Hematopoietic multipotent progenitor cell treated with erythropoietin and hydrocortisone succinate and interleukin-3 and kit ligand, for 4 days (in vitro differentiated cells): ENCODE results near the gene PPM1M.

Source experiments
- DNase-seq: peaks from one replicate; pipeline ENCODE4 v3.0.0-alpha.2; 2015

Gene PPM1M

DNA sequence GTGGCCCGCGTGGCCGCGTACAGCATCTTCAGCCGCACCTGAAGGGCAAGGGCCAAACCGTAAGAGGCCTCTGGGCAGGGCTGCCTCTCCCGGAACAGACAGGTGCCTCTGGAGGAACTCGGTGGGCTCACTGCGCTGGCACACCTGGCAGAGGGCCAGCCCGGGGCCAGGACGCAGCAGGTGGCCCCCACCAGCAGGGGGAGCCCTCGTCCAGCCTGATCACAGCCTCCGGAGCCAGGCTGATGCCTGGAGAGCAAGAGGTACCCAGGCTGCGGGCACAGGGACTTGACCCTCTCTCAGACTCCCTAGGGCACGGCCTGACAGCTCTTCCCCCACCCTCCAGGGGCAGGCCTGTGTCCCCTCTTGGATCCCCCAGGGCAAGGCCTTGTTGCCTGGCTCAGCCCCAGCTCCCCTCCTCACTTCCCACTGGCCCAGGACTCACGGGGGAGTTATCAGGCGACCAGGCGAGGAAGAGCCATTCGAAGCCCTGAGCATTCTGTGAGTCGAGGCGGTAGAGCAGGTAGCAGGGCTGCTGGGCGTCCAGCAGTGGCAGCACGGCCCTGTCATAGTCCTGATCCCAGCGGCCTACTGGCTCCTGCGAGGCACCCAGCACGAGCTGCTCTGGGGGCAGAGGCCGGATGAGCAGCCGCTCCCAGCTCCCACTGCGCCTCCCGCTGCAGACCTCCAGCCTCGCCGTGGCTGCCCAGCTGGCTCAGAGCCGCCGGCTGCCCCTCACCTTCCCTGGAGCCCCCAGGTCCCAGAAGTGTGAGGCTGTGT lies 13.9 kb upstream of the PPM1M start:
- DNase-seq, result peak; percentile 91

DNA sequence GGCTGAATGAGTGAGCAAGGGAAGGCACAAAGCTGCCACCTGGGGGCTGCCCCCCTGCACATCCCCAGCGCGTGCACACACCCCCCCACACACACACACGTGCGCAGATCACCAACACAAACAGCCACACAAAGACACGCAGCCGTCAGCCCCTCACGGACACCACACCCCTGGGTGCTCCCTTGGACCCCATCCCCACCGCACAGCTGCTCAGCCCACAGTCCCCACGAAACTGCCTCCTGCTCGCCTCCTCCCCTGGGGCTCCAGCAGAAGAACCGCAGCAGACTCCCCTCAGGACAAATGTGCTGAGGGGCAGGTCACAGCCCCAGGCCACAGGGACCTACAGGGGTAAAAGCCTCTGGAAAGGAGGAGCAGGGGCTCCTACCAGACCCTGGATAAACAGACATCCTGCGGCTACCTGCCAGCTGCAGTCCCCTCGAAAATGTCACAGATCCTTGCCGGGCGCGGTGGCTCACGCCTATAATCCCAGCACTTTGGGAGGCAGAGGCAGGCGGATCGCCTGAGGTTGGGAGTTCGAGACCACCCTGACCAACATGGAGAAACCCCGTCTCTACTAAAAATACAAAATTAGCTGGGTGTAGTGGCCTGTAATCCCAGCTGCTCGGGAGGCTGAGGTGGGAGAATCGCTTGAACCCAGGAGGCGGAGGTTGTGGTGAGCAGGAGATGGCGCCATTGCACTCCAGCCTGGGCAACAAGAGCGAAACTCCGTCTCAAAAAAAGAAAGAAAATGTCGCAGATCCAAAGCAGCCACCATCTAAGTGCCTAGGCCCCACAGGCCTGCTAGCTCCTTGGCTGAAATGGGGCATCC lies 13.1 kb upstream of the PPM1M start:
- no peak for DNase-seq

DNA sequence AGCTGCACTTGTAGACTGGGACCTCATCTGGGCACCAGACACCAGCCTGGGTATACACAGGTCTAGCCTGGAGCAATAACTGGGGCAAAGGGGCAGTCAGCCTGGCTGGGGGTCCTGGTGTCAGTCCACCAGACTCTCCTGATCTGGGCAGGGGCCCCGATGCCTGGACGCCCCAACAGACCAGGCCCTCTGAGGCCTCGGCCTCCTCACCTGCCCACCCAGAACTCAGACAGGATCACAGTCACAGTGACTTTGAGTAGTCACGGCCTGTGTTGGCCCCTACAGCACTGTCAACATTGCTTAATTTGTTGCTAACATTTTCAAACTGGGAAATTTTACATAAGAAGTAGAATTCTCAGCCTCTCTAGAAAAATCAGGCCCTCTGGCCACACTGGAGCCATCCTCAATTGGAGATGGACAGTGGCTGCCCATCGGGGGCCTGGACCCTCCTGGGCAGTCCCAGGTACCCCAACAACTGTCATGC lies 12.4 kb upstream of the PPM1M start:
- no peak for DNase-seq

DNA sequence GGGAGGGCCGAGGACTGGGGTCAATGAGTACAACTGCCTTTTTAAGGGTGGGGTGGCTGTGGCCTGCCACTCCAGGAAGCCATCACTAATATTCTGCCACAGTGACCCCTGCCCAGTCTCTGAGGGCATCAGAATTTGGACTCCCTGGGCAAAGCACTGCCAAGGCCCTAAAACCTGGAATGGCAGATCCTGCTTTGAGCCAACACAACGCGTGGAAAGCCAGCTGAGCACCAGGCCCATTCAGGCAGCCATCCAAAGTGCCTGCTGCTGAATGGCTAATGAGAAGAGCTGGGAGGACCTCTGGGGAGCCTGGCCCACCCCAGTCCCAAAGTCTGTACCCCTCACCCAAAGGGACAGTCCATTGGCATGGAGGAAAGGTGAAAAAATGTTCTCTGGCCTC lies 11.6 kb upstream of the PPM1M start:
- no peak for DNase-seq

DNA sequence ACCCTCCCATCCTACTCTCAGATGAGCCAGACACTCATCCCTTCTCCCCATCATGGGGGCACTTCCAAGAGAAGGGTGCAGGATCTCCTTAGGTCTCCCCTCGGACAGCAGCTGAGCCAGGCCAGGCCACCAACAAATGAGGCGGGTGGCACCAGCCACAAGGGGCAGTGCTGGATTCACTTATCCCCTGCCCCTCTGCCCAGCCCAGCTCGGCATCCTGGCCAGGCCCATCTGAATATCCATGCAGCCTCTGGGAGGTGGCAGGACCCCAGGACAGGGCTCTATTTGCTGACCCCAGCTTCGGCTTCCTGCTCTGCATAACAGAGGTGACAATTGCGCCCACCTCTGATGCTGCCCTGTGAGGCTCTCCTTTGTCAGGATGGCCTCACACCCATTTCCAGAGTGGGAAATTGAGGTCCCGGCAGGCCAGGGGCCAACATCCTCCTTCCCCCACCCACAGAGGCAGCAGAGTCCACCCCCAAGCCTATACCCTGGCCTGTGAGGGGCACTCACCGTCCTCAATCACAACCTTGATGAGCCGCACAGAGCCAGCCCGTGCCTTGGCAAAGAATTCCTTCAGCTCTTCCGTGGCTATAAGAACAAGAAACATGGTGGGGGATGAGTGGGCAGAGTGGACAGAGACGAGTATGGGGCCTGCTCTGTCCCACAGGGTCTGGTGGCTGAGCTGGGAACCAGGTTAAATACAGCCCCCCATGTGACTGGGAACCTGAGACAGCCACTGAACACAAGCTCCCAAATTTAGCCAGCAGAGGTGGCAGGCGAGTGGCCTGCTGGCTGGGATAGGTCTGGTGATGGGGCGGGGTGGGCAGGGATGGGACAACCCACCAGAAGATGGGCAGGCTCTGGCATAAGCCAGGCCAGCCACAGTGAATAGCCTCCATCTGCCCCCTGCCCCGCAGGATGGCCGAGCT lies 10.8 kb upstream of the PPM1M start:
- DNase-seq, result no peak

DNA sequence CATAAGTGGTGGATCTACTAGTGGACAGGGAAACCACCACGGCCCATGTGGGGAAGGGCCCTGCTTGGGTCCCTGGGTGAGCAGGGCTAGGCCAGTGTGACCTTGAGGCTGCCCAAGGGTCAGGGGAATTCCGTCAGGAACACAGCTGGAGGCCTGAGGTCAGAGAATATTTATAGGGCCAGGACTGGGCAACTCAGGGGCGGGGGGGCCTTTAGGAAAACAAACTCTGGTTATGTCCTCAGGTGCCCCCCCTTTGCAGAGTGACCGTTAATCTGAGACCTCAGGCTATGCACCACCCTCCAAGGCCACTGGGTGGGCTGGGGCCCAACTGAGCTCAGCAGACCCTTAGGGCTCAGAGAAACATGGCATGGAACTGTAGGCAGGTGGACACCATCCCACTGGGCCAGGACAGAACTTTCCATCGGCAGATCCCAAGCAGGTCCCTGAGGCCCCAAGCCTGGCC lies 9.1 kb upstream of the PPM1M start:
- no peak for DNase-seq

DNA sequence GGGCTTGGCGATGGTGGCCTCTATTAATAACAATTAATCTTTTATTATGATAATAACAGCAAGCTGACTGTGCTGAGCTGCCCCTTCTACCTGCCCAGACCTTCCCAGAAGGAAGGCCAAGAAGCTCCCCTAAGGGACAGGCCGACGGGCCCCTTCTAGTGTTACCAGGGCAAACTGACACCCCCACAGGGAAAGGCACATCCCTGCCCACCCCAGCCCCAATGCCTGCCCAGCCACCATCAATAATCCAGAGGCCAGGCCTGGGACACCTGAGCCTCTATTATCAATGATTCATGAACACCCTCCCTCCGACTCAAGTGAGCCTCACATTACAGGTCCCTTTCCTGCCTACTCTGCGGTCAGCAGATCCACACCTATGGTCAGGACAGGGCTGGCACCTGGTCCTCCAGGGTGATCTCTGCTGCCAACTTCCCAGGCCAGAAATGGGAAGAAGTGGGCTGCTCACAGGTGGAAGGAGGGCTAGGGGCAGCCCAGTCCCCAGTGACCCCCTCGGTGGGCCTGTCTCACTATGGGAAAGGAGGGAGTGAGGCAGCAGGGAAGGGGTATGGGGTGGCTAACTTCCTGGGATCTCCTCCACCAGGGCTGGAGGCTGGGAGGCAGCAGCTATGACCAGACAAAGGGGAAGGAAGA lies 8.4 kb upstream of the PPM1M start:
- DNase-seq, result no peak

DNA sequence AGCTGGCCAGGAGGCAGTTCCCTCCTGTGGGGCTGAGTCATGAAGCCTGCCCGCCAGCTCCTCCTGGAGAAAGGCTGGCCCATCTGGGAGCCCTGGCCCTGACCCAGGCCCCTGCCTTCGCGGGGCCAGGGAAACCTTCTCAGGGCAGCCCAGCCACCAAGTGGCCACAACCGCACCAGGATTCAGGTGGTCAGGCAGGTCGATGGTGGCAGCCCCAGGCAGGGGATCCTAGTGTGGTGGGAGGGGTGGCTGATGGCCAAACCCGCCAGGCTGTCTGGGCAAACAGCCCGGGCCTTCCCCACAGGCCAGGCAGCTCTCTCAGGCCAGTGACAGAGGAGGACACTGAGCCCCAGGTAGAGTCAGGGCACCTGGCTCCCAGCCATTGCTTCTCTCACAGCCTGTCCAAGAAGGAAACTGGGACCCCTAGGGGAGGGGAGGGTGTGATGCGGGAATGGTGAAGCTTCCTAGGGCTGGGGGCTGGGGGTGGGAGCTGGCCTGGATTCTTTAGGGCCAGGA lies 7.8 kb upstream of the PPM1M start:
- DNase-seq, result peak; percentile 55

DNA sequence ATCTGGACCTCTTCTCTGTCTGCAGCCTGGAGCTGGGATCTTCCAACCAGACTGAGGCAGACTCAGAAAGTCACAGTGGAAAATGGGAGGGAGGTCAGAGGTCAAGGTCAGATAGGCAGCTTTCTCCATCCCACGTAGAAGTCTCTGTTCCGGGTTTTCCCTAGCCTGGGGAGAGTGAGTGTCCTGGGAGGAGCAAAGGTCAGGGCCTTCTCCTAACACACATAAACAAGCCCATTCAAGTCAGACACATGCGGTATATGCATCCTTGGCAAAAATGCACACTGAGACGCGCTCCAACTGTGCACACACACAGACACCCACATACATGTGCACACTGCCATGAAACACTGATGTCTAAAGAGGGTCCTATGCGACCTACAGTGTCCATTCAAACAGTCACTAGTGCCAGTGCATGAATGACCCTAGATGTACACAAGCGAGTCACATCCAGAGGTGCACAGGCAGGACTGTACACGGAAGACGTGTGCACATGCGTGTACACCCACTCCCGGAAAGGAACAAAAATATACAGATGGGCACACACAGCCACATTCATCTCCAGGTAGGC lies 7.3 kb upstream of the PPM1M start:
- DNase-seq, result peak; percentile 16

DNA sequence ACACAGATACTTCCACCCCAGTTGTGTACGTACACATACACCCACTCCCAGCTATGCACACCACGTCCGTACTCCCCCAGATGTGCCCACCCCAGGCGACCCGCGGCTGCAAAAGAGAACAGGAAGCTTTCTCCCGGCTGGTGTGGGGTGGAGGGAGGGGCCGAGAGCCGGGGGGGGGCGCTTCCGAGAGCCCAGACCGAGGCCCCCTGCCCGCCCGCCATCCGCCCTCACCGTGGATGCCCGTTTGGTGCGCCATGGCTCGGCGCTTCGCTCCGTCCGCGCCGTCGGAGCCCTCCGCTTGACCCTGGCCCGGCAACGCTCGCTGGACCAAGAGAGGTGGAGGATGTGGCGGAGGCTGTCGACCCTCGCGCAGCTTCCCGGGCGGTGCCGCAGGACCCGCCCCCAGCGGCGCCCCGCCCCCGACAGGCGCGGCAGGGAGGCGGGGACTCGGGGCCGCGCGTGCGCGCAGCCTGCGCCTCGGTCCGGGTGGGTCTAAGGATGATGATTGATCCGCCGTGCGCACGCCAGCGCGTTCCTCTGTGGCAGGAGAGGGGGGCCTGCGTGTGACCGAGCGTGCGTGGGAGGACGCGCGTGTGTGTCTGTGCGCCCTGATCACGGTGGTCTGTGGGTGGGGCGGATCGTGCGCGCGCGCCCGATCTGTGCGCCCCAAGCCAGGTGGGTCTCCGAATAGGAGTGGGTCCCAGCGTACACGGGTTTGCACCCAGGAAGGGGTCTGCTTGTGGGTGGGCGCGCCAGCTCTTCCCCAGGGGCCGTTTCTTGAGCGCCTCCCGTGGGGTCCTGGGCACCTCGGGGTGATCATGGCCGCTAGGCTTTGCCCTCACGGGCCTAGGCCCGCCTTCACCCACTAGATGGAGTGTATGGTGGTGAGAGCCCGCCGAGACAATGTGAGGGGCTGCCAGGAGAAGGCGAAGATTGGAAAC lies 6.5 kb upstream of the PPM1M start, which contains the start of gene TWF2:
Gene TWF2, minus strand, starts transcription at position 398 of the 941 bp plus-strand sequence. Its CDS starts 142 bp downstream, at position 256.
- DNase-seq, result peak; percentile 92

DNA sequence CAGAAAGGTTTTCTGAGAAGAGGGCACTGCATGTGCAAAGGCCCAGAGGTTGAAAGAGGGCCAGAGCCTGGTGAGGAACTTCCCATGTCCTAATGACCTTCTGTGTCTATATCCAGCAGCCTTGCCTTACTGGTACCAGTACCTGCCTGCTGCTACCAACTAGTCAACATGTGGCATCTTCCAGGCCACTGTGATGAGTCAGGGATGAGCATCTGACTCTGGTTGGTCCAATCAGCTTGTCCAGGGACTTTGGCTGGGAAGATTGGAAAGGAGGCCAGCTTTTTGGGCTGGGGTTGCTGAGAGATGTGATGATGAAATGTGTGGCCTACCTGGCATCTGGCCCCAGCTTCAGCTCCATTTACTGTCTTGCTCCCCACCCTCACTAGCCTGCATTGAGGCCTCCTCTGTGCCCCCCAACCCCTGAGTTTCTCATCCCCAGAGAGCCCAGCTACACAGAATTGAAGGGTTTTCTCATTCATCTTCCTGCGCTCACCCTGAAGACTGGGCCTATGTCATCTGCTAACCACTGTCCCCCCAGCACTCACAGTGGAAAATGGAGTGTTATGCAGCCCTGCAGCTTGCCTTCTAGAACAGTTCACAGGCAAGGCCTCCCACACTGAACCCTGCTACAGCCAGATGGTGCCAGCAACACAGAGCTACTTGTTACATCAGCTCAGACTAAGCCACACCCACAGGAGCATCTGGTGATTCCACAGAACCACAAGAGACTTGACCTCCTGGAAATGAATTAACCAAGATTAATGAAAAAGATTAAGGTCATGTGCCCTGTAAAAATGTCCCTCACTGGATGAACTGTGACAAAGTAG lies 5.3 kb upstream of the PPM1M start:
- peak; percentile 96 for DNase-seq

DNA sequence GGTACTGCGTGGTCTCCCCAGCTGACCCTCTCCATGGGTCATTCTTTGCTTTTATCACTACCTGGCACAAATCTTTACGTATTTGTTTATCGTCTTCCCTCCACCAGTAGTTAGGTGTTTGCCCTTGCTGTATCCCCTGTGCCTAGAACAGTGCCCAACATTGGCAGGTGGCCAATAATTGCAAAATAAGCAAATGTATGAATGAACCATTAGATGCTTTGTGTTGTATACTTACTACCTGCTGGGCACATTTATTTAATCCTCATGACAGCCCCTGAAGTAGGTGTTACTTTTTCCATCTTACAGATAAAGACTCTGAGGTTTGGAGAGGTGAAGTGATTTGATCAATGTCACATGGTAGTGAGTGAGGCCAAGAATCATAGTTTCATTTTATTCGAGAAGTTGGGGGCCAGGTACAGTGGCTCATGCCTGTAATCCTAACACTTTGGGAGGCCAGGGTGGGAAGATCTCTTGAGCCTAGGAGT lies 4.6 kb upstream of the PPM1M start:
- no peak for DNase-seq

DNA sequence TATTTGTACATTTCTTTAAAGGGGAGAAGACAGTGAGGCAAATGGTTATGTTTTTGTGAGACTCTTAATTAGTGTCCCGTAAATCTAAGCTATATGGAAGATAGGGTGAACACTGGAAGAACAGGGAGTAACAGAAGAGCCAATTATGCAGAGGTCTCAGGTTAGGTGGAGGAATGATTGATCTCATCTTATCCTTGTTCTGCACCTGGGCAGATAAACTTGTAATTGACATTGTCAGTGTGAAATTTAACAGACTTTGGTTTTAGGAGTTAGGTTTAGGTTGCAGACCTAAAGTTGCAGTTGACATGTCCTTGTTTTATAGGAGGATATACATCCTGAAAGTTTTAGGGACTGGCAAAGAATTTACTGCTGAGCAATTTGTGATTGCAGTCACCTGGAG lies 3.5 kb upstream of the PPM1M start:
- no peak for DNase-seq

DNA sequence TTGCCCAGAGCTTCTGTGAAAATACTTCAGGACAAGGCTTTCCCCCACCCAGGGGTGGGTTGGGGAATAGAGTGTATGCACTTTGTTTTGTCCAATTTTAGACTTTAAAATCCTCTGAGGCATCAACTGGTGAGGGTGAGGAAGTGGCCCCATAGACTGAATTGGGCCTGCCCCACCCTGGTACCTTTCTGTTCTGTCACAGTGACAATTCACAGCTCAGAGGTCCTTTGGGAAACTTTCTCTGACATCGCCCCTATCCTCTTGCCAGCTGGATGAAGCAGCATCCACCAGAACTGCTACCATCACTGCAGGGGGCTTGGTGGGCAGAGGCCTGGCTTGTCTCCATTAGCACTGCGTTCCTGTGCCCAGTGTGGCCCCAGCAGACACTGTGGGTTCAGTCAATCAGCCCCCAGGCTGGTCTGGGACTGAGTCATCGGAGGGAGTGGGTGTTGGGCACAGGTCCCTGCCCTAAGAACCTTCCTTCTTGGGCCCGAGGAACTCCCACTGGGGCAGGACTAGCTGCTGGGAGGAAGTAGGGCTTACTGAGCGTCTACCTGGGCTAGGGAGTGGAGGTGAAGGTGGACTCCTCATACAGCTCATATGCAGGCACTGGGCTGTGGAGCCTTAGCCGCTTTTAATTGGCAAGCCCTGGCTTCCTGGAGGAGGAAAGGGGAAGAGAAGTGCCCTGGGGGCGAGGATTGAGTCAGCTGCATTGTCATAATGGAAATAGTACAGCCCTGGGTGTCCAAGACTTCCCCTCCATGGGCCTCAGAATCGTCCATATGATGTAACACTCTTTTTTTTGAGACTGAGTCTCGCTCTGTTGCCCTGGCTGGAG lies 1.5 kb upstream of the PPM1M start:
- DNase-seq, result peak; percentile 67

DNA sequence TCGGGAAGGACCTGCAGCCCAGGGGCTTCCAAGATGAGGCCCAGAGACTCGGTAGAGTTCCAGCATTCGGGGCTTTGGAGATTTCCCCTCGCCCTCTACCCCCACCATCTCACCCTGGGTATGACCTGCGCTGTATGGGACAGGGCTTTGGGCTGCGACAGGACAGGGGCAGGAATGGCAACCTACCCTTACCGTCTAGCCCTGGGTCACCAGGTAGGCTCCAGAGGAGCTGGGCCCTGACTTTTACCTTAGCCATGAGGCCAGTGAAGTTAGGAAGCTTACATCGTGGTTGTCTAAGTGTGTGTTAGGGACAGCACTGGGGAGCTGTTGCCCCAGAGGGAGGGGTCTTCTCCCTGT lies 683 bp downstream of the PPM1M start:
- DNase-seq, result no peak

DNA sequence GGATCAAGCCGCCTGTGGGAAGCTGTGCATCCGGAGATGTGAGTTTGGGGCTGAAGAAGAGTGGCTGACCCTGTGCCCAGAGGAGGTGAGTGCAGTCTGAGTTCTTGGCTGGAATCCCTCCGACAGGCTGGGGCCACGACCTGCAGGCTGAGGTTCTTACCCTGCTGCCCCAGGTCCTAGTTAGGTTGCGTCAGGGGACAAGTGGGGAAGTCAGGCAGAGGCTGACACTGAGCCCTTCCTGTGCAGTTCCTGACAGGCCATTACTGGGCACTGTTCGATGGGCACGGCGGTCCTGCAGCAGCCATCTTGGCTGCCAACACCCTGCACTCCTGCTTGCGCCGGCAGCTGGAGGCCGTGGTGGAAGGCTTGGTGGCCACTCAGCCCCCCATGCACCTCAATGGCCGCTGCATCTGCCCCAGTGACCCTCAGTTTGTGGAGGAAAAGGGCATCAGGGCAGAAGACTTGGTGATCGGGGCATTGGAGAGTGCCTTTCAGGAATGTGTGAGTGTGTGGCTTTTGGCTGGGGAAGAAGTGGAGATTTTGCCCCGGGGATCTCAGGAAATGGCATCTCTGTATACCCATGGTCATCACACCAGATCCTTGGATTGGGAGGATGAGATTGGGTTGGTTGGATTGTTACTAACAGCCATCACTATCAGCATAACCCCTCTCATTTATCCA lies 1.3 kb downstream of the PPM1M start:
- DNase-seq, result peak; percentile 38

DNA sequence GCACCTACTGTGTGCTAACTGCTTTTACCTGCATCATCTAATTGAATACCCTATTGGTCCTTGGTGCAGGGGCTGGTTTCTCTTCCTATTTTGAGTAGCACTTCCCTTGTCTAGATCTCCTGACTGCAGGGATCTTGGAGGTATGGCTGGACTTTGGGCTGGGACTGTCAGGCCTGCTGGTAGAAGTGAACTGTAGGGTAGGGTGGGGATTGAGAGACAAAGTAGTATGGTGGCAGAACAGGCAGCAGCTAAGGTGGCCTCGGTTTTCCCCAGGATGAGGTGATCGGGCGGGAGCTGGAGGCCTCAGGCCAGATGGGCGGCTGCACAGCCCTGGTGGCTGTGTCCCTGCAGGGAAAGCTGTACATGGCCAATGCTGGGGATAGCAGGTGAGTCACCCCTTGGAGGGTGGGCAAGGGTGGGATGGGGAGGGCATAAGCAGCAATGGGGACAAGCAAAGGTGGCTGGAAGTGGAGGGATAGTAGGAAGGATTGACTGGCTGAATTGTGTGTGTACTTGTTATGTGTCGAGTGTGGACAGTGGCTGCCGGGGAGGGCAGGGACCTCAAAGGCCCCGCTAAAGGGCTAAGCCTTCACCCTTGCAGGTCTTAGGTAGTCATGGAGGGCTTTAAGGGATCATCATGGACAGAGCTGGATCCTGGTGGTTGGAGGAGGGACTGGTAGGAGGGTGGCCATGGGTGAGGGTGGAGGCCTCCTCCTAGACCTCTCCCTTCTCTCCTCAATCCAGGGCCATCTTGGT lies 2.0 kb downstream of the PPM1M start:
- no peak for DNase-seq
